ENCODE data around the gene AIPL1. TPM values are rescaled to one million over a fixed set of nuclear protein-coding genes. Genes with fewer than 3 reads are reported as not detected.

The AIPL1 gene
- total and polyA plus RNA-seq, 2 of the 4 experiments (the other 2 are of a cell fraction) = not detected

- TF ChIP-seq SMC3 (IDR thresholded peaks at IDR 0.05; ENCODE audit: low read depth, low read length) (no peak), RCOR1 (IDR thresholded peaks at IDR 0.05; ENCODE audit: insufficient replicate concordance, low read length) (no peak), CEBPB (IDR thresholded peaks at IDR 0.05; ENCODE audit: low read depth, low read length) (no peak), NFE2L2 (IDR thresholded peaks at IDR 0.05; ENCODE audit: low read depth, low read length) (no peak)
These were observed 35.3 kb upstream of the AIPL1 start (continued) for GRCh38 chr17:6470146-6470718.

GRCh38 chr17:6468051-6468790 is 33.3 kb upstream of the AIPL1 start:
- Histone ChIP-seq H3K27ac (ENCODE audit: insufficient read depth, low read length) (no peak overlapping the region), H3K79me1 (ENCODE audit: low read depth in 1 of 2, low read length in 2 of 2) (no peaks in the 10 kb centered on the region), H2AK9ac (replicated peaks; ENCODE audit: low read depth, low read length, poor library complexity) (no peak overlapping the region), H2BK5ac (ENCODE audit: low read depth, low read length, poor library complexity, severe bottlenecking) (no peak overlapping the region), H3K23ac (ENCODE audit: low read depth, low read length) (no peak overlapping the region), H2AFZ (replicated peaks; ENCODE audit: low read length, poor library complexity) (no peak overlapping the region), H3K27me3 (ENCODE audit: control insufficient read depth, insufficient read depth, low read length) (no peaks in the 10 kb centered on the region), H4K20me1 (ENCODE audit: insufficient read depth, low read length) (peaks cover 5% of the 10 kb centered on the region; the same call in 1 of the 2 replicates), H3K9me3 (ENCODE audit: control insufficient read depth, insufficient read depth, low read length) (peaks cover 2% of the 10 kb centered on the region; the same call in 1 of the 2 replicates), H2BK120ac (ENCODE audit: low read depth, low read length) (no peak overlapping the region), H3K14ac (replicated peaks; ENCODE audit: low read depth, low read length) (no peak overlapping the region), H4K5ac (ENCODE audit: low read depth, low read length) (no peak overlapping the region), H2AK5ac (ENCODE audit: low read depth, low read length) (no peak overlapping the region), H3K9me1 (ENCODE audit: insufficient read depth, low read length) (peaks cover 4% of the 10 kb centered on the region; the same call in 1 of the 2 replicates), H3K4me3 (ENCODE audit: insufficient read depth, low read depth, low read length) (no peak overlapping the region), H4K8ac (ENCODE audit: low read depth in 2 of 2, low read length in 2 of 2) (no peak overlapping the region), H3K4me2 (ENCODE audit: low read depth, low read length) (no peak overlapping the region), H3K56ac (ENCODE audit: extremely low read depth, insufficient read depth, low read length) (no peak overlapping the region), H3K4me1 (ENCODE audit: control insufficient read depth, insufficient read depth, low read length) (peaks cover 9% of the 10 kb centered on the region), H3K36me3 (ENCODE audit: control insufficient read depth, insufficient read depth, low read length) (no peaks in the 10 kb centered on the region), H2BK15ac (ENCODE audit: low read depth, low read length) (no peak overlapping the region), H3K9ac (ENCODE audit: low read depth, low read length) (no peak overlapping the region), H3K18ac (ENCODE audit: low read depth, low read length) (no peak overlapping the region), H4K91ac (ENCODE audit: insufficient read depth, low read depth, low read length) (no peak overlapping the region), H3K4ac (ENCODE audit: low read depth, low read length) (no peak overlapping the region), H2BK20ac (ENCODE audit: low read depth, low read length) (no peak overlapping the region)
- ChIA-PET POLR2A (ENCODE audit: unreplicated experiment) (no interaction called here), CTCF (no interaction called here)
- no peak for DNase-seq
- in situ Hi-C loops (cut with MboI; ENCODE audit: low sequenced_read_pairs) (no loop called here), intact Hi-C loops (cut with micrococcal nuclease) (no loop called here), dilution Hi-C loops (cut with HindIII; ENCODE audit: low sequenced_read_pairs, unreplicated experiment) (no loop called here)
- 80% methylated on average over 14 of the region's 23 CpGs; no CpG with 5 or more reads in 1 of the 2 experiments for WGBS, 2 experiments (ENCODE audit: extremely low coverage in 2 of 2, insufficient read length in 1 of 2)
- TF ChIP-seq ELK1 (IDR thresholded peaks at IDR 0.05; ENCODE audit: borderline replicate concordance, low read depth, low read length) = no peak
- BruUV-seq (replicated peaks) = no TSS peak
- ATAC-seq (ENCODE audit: low read depth) = no peak
